Gastrocnemius medialis (tissue), 4 donors: ENCODE results near the gene AFTPH. TPM values are rescaled to one million over a fixed set of nuclear protein-coding genes. Genes with fewer than 3 reads are reported as not detected.

ENCODE experiments used
- ATAC-seq, 2 donors: fragments of 150-250 bp; one replicate each; pipeline ENCODE4 v1.9.1; 2016
- DNase-seq, 2 donors: peaks; one replicate each; pipeline ENCODE4 v3.0.0-alpha.2; 2019
- H3K27ac ChIP-seq, 4 donors: fragments of 200-600 bp; sonication (generic); 1 replicate in 1 of 4; 2 replicates in 3 of 4; pipeline ENCODE4 v1.5.1; 2016 to 2018; ENCODE audit warnings: mild to moderate bottlenecking in 2 of 4, moderate library complexity in 1 of 4
- H3K27me3 ChIP-seq, 3 donors: fragments of 200-600 bp; sonication (generic) in 2 of 3; 1 replicate in 1 of 3; 2 replicates in 2 of 3; pipeline versions ENCODE4 v1.5.1 to v1.6.0; 2016 to 2019; ENCODE audit warnings: mild to moderate bottlenecking in 1 of 3, moderate library complexity in 1 of 3
- H3K36me3 ChIP-seq, 2 donors: fragments of 200-600 bp; sonication (generic) in 1 of 2; one replicate each; pipeline ENCODE4 v1.5.1; 2017 to 2018
- H3K4me1 ChIP-seq, 2 donors: fragments of 200-600 bp; sonication (generic) in 1 of 2; one replicate each; pipeline ENCODE4 v1.5.1; 2016 to 2017; ENCODE audit warnings: mild to moderate bottlenecking in 2 of 2
- H3K4me3 ChIP-seq, 4 donors: fragments of 200-600 bp; sonication (generic) in 3 of 4; 1 replicate in 1 of 4; 2 replicates in 3 of 4; pipeline ENCODE4 v1.5.1; 2016 to 2019; ENCODE audit warnings: mild to moderate bottlenecking in 2 of 4
- H3K9me3 ChIP-seq, 3 donors: fragments of 200-600 bp; sonication (generic) in 2 of 3; 1 replicate in 1 of 3; 2 replicates in 2 of 3; pipeline ENCODE4 v1.5.1; 2016 to 2019
- CTCF ChIP-seq, 5 experiments: fragments of 450-650 bp in 3 of 5; fragments of 200-600 bp in 2 of 5; sonication (generic) in 2 of 5; IDR thresholded peaks in 4 of 5; conservative IDR thresholded peaks in 1 of 5; 1 replicate in 4 of 5; 2 replicates in 1 of 5; pipeline ENCODE4 v1.5.1; 2016 to 2019; ENCODE audit warnings: antibody characterized with exemption in 5 of 5, mild to moderate bottlenecking in 3 of 5, moderate library complexity in 3 of 5
- POLR2A ChIP-seq, 2 donors: fragments of 450-650 bp; IDR thresholded peaks; one replicate each; pipeline ENCODE4 v1.6.1; 2017; ENCODE audit warnings: antibody characterized with exemption in 2 of 2, mild to moderate bottlenecking in 2 of 2, moderate library complexity in 2 of 2
- in situ Hi-C, 4 donors: fragments of 200-750 bp; cut with MboI; loops; one replicate each; pipeline versions ENCODE4 v1.15.0 to v1.8.0; 2017; ENCODE audit warnings: low sequenced_read_pairs in 4 of 4
- intact Hi-C: fragments of 100-400 bp; cut with DNase I; formaldehyde crosslinking; loops from one replicate; pipeline ENCODE4 v1.15.1; 2023; ENCODE audit warnings: low total_unique reads
- total RNA-seq, 4 donors: library from RNA; depleted of rRNA; stranded (reverse); fragments of >200 nt; gene quantifications; one replicate each; pipeline versions ENCODE4 v1.1.0 to v1.2.3, GENCODE V29; 2016

The AFTPH gene
- total RNA-seq, 4 donors from 2014 or later = 13.9 to 18.1 (median 14.8) TPM

DNA sequence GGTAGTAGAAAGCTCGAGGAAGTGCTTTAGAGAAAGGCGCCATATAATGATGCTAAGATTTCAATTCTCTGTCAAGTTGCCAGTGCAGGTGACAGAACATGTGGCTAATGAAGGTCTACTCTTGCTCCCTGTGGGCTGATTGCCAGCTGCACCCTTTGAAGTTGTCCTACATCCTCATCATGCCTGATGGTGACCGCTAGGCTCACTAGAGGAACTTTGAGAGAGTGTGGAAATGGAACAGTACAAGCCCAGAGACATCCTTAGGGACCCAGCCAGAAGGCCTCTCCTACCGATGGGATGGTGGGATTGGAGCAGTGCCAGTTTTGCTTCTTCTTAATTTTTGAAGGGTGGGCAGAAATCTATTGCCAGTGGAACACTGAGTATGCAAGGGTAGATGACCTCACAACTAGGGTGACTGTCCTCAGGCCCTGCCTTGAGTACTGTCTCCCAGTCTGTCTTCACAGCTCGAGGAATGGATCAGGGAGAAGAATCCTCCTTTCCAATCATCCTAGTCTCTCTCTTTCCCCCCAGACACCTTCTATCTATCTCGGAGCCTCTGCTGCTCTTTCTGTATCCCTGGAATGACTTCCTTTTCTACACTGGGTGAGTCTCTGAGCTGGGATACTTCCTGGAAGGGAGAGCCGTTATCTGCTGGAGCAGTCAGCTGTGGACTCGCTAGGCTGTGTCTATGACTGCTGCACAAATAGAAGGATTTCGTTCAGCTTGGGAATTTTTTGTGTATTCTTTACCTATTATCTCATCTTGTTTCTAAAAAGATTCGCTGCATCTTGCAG lies 36.7 kb upstream of the AFTPH start:
- DNase-seq (no peak), ATAC-seq (peak; percentile 13 to 31)
- in situ Hi-C loops (loop anchor here (5.0 to 25.0 kb wide), 4 partner anchors 155 to 450 kb away; no protein-coding TSS in a partner anchor), intact Hi-C loops (loop anchor here (1.0 kb wide), 1 partner anchor 156 kb away; no protein-coding TSS in a partner anchor)
- TF ChIP-seq POLR2A (IDR thresholded peaks at IDR 0.05) (no peak), CTCF (IDR thresholded peaks at IDR 0.05 in 4 of 5, conservative IDR thresholded peaks at IDR 0.05 in 1 of 5) (no peak)
- Histone ChIP-seq H3K36me3 (no peaks in the 10 kb centered on the region), H3K27ac (no peak overlapping the region), H3K27me3 (no peaks in the 10 kb centered on the region), H3K9me3 (no peaks in the 10 kb centered on the region), H3K4me1 (peaks cover 5 to 17% of the 10 kb centered on the region in 2 donors), H3K4me3 (no peak overlapping the region)

- in situ Hi-C loops (loop anchor here (5.0 to 25.0 kb wide), 4 partner anchors 156 to 451 kb away; no protein-coding TSS in a partner anchor), intact Hi-C loops (loop anchor here (1.0 kb wide), 1 partner anchor 157 kb away; no protein-coding TSS in a partner anchor)
- H3K4me1 ChIP-seq = peaks cover 5 to 17% of the 10 kb centered on the region in 2 donors
- no peak overlapping the region for H3K27ac ChIP-seq
- no peaks in the 10 kb centered on the region for H3K36me3 ChIP-seq
- H3K9me3 ChIP-seq = no peaks in the 10 kb centered on the region
- TF ChIP-seq CTCF (IDR thresholded peaks at IDR 0.05 in 4 of 5, conservative IDR thresholded peaks at IDR 0.05 in 1 of 5) = peak; percentile 83 to 98 (median 92)
- no peak for TF ChIP-seq POLR2A (IDR thresholded peaks at IDR 0.05)
- DNase-seq (peak in 1 of 2 donors; percentile 38), ATAC-seq (peak in 1 of 2 donors; percentile 83)
- H3K4me3 ChIP-seq = no peak overlapping the region
- H3K27me3 ChIP-seq = no peaks in the 10 kb centered on the region
Observed at GRCh38 chr2:64488050-64488974, 35.8 kb upstream of the AFTPH start.

DNA sequence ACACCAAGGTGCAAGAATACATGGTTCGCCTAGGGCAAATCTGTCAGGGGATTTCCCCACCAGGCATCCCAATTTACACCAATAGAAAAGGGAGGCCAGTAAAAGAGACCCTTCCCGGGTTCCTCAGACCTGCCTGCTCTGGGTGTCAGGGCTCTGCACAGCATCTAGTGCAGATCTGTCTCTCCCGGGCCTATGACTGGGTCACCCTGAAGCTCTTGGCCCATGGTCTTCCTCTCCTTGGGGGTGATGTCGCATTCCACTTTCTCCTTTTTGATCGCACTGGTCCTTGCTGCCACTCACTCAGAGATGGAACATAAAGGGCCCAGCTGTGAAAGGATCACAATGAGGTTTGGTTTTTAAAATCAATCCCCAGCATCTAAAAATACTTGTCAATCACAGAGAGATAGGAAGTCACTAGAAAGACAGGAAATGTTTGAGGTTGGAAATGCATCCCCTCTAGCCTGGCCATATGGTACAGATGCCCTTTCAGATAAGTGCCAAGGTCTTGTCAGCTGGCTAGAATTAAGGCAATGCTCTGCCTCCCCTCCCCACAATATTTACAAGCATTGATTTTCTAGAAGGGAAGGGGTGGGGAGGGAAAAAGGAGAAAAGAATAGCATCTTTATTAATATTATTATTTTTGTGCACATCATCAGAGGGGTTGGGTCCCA lies 34.9 kb upstream of the AFTPH start:
- H3K4me3 ChIP-seq = no peak overlapping the region
- no peaks in the 10 kb centered on the region for H3K27me3 ChIP-seq
- no peak for TF ChIP-seq CTCF (IDR thresholded peaks at IDR 0.05 in 4 of 5, conservative IDR thresholded peaks at IDR 0.05 in 1 of 5)
- no peak for TF ChIP-seq POLR2A (IDR thresholded peaks at IDR 0.05)
- DNase-seq (no peak), ATAC-seq (no peak)
- H3K36me3 ChIP-seq = no peaks in the 10 kb centered on the region
- in situ Hi-C loops (loop anchor here (5.0 to 25.0 kb wide), 4 partner anchors 157 to 452 kb away; no protein-coding TSS in a partner anchor), intact Hi-C loops (no loop called here)
- no peaks in the 10 kb centered on the region for H3K9me3 ChIP-seq
- no peak overlapping the region for H3K27ac ChIP-seq
- H3K4me1 ChIP-seq = peaks cover 5 to 17% of the 10 kb centered on the region in 2 donors

DNA sequence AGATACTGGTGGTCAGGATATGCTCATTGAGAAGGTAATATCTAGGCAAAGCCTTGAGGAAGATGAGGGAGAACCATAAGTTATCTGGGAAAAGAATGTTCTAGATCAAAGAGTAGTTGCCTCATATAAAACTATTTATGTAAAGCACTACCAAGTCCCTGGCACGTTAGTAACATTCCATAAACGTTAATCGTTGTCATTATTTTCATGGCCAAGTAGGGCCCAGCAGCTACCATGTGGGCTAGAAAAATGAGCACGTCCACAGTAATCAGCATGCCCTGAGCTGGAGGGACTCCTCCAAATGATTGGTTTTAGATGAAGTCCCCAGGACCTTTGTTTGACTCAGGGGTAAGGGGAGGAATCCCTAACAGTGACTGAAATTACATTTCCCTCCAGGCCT lies 32.7 kb upstream of the AFTPH start:
- H3K27ac ChIP-seq = no peak overlapping the region
- intact Hi-C loops (no loop called here), in situ Hi-C loops (loop anchor here in 3 of 4 donors (25.0 kb wide), 2 partner anchors 429 to 454 kb away; no protein-coding TSS in a partner anchor)
- peaks cover 5 to 12% of the 10 kb centered on the region in 2 donors for H3K4me1 ChIP-seq
- no peaks in the 10 kb centered on the region for H3K36me3 ChIP-seq
- H3K9me3 ChIP-seq = no peaks in the 10 kb centered on the region
- DNase-seq (no peak), ATAC-seq (no peak)
- no peak overlapping the region for H3K4me3 ChIP-seq
- no peaks in the 10 kb centered on the region for H3K27me3 ChIP-seq
- TF ChIP-seq CTCF (IDR thresholded peaks at IDR 0.05 in 4 of 5, conservative IDR thresholded peaks at IDR 0.05 in 1 of 5) (no peak), POLR2A (IDR thresholded peaks at IDR 0.05) (no peak)
